GM18519 (cell line): Measurements from ENCODE around the gene SLC22A13.
"Not testable (repeated sequence)": the region's sequence is repeated elsewhere in the genome, so short reads cannot be mapped to it uniquely, and the experiment has no call there.

Experiments used
- ATAC-seq: cut with Tn5 transposase; IDR thresholded peaks from one replicate; pipeline ENCODE4 v1.9.1; 2021; ENCODE audit warnings: mild to moderate bottlenecking, moderate library complexity; ENCODE audit not compliant: unreplicated experiment, low FRiP score

Gene SLC22A13

DNA sequence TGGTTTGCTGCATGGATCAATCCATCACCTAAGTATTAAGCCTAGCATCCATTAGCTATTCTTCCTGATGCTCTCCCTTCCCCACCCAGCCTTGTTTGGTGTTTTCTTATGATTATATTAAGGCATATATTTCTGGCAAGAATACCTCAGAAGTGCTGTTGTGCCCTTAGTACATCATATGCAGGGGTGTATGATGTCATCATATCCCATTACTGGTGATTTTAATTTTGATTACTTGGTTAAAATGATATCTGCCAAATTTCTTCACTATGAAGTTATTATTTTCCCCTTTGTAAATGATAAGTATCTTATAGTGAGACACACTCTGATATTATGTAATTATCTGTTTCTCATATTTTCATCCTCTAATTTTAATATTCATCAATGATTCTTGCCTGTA is 31.9 kb downstream of the SLC22A13 start:
- no peak for ATAC-seq

DNA sequence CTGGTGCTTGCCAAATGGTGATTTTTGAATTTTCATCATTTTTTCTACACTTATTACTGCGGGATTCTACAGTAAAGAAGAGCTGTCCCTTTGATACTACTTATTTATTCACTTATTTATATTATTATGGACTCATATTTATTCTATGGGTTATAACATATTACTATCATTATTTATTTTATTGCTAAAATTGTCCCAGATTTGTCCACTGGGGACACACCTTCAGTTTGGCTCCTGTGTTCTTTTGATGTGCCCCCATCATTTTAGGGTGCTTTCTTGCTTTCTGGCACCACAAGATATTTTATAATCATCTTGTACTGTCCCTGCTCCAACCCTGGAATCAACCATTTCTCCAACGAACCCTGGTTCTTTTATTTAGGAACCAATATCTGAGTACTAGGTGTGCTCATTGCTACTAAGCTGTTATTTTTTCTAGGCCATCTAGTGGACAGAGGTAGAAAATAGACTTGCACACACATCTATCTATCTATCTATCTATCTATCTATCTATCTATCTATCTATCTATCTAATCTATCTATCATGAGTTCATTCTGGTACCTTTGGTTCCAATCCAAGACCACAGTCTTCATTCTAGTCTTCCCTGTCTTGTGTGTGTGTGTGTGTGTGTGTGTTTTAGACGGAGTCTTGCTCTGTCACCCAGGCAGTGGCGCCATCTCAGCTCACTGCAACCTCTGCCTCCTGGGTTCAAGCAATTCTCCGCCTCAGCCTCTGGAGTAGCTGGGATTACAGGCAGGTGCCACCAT is 32.5 kb downstream of the SLC22A13 start:
- no peak for ATAC-seq

GRCh38 chr3:38306941-38307340 is 41.3 kb downstream of the SLC22A13 start:
- ATAC-seq, result no peak

- ATAC-seq, result no peak
These were observed 42.0 kb downstream of the SLC22A13 start for GRCh38 chr3:38307599-38307998.

DNA sequence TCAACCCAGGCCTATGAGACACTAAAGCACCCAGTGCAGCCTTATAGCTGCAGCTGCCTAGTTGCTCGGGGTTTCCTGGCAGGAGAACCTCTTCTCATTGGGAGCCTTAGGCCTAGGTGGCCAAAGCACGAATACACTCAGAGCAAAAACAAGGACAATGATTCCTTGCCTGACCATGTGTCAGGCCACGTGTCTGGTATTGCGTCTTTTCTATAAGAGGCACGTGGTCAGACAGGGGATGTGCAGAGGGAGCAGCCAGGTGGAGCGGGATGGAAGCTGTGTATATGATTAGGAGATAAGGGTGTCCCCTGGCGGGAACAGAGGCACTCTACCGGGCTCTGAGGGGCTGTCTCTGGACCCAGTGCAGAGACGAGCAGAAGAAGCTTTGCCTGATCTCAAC is 42.8 kb downstream of the SLC22A13 start:
- ATAC-seq, result no peak

DNA sequence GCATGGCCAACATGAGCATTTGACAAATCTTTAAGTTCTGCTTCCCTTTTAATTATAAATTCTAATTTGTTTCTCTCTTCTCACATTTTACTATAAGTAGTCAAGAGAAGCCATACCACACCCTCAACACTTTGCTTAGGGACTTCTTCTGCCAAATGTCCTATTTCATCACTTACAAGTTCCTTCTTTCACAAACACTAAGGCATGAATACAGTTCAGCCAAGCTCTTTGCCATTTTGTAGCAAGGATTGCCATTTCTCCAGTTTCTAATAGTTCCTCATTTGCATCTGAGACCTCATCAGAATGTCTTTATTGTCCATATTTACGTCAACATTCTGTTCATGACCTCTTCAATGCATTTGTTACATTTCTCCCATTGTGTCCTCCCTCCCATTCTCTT is 45.9 kb downstream of the SLC22A13 start:
- no peak for ATAC-seq

GRCh38 chr3:38311941-38312340 is 46.3 kb downstream of the SLC22A13 start:
- ATAC-seq, result no peak

- ATAC-seq, result no peak
These were observed 46.7 kb downstream of the SLC22A13 start for GRCh38 chr3:38312356-38312755.

DNA sequence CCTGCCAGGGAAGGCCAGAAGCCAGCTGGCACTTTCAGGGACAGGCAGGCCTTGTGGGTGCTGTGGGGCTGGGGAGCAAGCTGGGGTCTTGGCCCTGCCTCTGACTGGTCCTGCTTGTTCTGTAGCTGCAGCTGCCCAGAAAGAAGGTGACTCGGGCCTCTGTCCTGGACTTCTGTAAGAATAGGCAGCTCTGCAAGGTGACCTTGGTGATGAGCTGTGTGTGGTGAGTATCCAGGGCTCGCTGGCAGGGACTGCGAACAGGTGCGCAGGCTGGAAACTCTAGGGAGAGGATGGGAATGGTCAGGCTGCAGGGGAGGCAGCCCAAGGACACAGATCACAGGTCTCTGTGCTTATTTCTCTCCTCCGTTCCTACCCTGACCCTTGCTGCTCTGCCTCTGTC is 47.7 kb downstream of the SLC22A13 start:
- no peak for ATAC-seq

DNA sequence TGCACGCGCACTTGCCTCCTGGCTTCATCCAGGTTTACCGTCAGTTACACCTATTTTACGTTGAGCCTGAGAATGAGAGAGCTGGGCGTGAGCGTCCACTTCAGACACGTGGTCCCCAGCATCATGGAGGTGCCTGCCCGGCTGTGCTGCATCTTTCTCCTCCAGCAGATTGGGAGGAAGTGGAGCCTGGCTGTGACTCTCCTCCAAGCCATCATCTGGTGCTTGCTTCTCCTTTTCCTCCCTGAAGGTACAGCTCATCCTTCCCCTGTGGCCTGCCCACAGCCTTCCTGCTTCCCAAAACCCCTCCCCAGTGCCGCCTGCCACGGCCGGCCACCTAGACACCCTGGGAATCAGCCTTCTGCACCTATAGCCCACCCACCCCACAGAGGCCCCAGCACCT is 48.1 kb downstream of the SLC22A13 start:
- ATAC-seq, result no peak

DNA sequence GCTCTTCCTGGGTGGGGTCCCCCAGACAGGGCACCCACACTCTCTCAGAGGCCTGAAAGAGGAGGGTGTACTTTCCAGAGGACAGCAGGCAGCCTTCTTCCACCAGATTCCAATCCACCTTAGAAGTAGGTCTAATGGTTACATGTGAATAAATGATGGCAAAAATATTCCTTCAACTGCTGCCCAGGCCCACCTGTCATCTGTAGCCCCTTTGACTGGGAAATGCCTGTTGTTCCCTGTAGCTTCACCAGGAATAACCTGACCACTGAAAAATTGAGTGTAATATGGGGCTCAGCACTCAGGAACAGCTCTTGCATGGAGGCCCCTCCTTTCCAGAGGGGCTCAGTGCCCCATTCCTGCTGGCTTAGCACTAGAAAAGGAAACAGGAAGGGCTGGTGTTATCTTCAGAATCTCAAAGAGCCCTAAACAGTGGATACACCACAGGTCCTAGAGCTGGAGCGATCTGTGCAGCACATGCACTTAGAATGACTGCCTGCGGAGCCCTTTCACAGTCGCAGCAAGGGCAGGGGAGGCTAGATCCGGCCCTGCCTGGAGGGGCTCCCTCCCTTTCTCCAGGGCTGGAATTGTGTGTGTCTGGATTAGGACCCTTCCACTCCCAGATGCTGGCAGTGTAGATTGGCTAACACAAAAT is 48.6 kb downstream of the SLC22A13 start:
- ATAC-seq, result no peak

DNA sequence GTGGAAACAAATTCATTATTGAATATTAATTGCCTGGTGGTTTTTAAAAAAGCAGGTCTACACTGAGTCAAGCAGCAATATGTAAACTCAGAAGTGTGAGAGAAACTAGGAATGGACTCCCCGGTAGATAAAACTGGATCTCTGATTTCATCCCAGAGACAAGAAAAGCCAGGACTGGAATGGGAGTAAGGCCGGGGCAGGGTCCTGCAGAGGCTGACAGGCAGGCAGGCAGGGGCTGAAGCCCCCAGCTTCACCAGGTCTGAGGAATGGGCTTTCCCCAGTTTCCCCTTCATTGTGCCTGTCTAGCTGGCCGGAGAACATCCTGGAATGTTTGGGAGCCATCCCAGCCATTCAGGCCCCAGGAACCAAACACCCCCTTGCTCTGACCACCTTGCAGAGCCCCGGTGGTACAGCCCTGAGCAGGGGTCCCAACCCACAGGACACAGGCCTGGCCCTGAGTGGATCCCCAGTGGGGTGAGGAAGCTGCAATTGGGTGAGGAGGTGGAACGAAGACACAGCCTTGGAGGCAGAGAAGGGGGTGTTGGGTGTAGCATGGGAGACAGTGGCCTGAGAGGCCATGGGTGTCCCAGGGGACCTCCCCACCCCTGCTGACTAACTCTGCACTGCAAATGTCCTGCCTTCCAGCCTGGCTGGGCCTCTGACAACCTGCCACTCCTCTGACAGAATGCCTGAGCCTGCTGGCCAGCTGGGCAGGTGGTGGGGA is 49.3 kb downstream of the SLC22A13 start:
- ATAC-seq, result no peak

DNA sequence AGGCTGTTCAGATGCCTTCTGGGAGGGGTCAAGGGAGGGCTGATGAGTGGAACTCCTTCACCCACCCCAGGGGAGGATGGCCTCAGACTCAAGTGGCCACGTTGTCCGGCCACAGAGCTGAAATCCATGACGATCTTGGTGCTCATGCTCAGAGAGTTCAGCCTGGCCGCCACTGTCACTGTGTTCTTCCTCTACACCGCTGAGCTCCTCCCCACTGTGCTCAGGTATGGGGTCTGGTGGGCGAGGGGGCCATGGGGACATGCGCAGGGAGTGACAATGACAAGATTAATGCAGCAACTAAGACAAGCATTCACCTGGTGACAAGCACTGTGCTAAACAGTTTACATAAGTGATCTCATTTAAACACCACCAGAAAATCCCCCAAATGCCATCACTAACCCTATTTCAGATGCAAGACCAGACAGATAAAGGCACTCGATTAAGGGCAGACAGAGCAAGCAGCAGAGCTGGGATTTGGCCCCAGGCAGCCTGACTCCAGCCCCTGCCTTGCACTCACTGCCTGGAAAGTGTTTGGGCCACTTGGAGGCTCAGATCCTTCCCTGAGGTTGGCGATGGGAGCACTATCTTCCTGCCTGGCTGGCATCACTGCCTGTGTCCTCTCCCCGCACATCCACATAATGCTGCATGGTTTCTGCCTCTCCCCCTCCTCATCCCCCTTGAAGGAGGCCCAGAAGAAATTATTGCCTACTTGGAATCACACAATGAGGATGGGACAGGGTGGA is 50.0 kb downstream of the SLC22A13 start:
- ATAC-seq, result no peak

DNA sequence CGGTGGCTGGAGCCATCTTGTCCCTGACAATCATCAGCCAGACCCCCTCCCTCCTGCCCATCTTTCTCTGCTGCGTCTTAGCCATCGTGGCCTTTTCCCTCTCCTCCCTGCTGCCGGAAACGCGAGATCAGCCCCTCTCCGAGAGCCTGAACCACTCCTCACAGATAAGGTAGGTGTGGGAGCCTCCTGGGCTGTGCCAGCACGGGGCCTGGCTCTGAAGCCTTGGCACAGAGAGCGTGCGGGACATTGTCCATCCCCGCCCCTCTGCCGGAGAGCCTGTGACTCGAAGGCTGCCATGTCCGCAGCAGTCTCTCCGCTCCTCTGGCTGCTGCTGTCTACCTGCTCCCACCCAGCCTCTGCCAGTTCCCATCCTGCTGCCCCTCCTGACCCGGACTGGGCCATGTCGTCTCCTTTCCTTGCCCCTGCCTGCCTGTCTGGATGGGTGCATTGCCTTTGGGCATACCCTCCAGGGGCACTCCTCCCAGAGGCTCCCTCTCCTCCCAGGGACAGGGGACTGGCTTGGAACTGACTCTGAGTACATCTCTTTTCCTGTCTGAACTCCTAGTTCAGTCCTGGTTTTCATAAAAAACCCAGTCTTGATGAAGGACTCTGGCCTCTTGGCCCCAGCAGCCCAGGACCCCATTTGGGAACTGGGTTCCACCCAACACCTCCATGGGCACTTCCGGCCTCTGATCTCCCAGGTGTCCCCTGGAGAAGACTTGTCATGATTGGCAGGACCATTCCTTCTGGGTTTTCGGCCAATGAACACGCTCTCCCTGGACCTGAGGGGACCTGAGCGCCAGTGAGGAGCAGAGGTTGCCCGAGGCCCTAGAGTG is 51.0 kb downstream of the SLC22A13 start:
- no peak for ATAC-seq

GRCh38 chr3:38317192-38317759 is 51.7 kb downstream of the SLC22A13 start:
- no peak for ATAC-seq

DNA sequence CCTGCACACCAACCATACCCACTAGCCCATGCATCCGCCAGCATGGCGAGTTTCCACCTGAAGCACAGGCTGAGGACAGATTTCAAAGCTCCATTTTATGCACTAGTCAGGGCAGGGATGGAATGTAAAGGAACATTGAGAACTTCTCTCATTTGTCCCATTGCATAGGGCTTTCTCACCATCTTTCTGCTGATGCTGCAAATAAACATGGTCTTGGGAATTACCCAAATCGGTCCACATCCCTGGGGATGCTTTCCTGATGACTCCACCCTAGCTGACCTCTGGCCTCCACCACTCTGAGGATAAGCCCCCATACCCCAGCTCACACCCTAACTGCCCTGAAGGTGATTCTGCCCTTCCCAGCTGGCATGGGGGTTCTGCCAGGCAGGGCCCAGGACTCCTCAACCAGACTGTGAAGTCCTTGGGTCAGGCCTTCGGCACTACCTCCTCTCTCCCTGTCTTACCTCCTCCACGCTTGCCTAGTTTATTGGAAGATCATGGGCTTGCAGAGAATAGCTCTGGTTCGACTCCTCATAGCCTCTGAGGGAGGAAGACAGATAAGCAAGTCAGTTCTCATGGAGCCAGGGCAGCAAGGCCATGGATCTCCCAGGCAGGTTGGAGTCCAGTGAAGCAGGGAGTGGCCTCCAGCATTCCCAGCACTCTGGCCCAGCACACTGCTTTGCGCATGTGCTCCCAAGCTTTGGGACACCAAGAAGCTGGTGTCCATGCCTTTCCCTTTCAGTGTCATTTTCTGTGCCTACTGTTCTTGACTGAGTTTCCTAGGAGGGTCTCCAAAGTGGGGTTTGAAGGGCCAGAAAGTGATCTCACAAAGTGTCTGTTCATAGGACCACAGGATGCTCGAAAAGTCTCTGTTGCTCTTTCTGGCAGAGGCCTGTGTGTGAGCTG is 53.4 kb downstream of the SLC22A13 start:
- ATAC-seq, result no peak

- ATAC-seq, result not testable (repeated sequence)
These were observed 55.0 kb downstream of the SLC22A13 start for GRCh38 chr3:38320638-38321037.

DNA sequence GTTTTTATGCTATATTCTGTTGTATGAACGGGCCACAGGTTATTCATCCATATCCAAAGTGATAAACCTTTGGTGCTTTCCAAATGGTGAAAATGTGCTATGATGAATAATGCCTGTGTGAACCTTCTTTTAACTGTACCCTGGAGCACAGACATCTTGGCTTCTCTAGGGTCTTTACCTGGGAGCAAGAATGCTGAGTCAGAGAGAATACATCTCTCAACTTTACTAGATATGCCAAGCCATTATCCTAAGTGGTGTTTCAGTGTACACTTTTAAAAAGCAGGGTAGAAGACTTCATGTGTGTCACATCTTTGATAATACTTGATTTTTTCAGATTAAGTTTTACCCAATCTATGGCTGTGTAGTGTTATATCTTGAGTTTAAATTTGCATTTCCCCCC is 57.4 kb downstream of the SLC22A13 start:
- no peak for ATAC-seq

DNA sequence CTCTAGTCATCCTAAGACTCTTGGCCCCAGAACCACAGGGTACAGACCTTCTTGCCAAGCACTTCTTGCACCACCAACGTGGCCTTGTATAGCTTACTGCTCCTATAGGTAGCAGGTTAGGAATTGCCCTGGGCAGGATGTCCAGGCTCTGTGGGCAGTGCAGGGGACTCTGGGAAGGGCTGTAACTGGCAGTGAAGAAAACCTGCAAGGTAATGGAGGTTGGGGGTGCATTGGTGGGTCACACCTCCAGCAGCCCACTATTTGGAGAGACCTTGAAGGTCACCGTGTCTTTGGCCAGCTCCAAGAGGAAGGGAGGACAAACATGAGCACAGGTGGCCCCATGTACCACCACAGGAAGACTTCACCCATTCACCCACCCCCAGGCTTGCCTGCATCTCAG is 59.6 kb downstream of the SLC22A13 start:
- no peak for ATAC-seq
